ENCODE results near the gene PHLDB1. TPM values are rescaled to one million over a fixed set of nuclear protein-coding genes. Genes with fewer than 3 reads are reported as not detected.

PHLDB1 gene
- total and polyA plus RNA-seq, 2 of the 8 experiments (the other 6 are each of a cell fraction or from before 2014, with no cell fraction given) = 53.9 to 74.8 TPM

- TF ChIP-seq JUN (IDR thresholded peaks at IDR 0.05; ENCODE audit: low read depth, low read length) = no peak
- TF ChIP-seq SIRT6 (IDR thresholded peaks at IDR 0.05; ENCODE audit: low read length) = no peak
- no peak for TF ChIP-seq BCL11A (IDR thresholded peaks at IDR 0.05; ENCODE audit: low read depth in 2 of 2, low read length in 2 of 2)
- TF ChIP-seq FOSL1 (IDR thresholded peaks at IDR 0.05; ENCODE audit: insufficient read depth, low read depth, low read length) = no peak
- no peak for TF ChIP-seq CHD1 (IDR thresholded peaks at IDR 0.05; ENCODE audit: low read depth, low read length)
- no peak for TF ChIP-seq POLR2AphosphoS5 (IDR thresholded peaks at IDR 0.05; ENCODE audit: low read depth, low read length)
- no peak for TF ChIP-seq NRF1 (IDR thresholded peaks at IDR 0.05; ENCODE audit: low read depth, low read length)
- TF ChIP-seq HDAC6 (IDR thresholded peaks at IDR 0.05; ENCODE audit: low read depth, low read length) = no peak
- TF ChIP-seq SRF (IDR thresholded peaks at IDR 0.05; ENCODE audit: low read depth, low read length) = no peak
Measured at GRCh38 chr11:118697346-118697745, 89.9 kb downstream of the PHLDB1 start (continued).

Data from H1 (cell line).